GM12878 (cell line): ENCODE measurements around the gene RBM4. TPM values are rescaled to one million over a fixed set of nuclear protein-coding genes. Genes with fewer than 3 reads are reported as not detected.

Source experiments
- ATAC-seq: fragments of 200-7000 bp; cut with Tn5 transposase; 3 replicates; pipeline ENCODE4 v1.9.1; 2020; ENCODE audit warnings: mild to moderate bottlenecking, moderate library complexity
- BruUV-seq: library from RNA; stranded (reverse); fragments of 400-500 nt; replicated peaks from 2 replicates; lab custom pipeline; 2021; lab: Mats Ljungman, UMichigan
- CTCF ChIA-PET: fragments of 300-600 bp; sonication (Branson Sonifier 250); formaldehyde crosslinking; extraction: SDS; loops from one replicate; lab custom pipeline; 2021; ENCODE audit warnings: inconsistent platforms; lab: Yijun Ruan, JAX
- POLR2A ChIA-PET: fragments of 350-600 bp; formaldehyde crosslinking; extraction: SDS; loops from one replicate; lab custom pipeline; 2021; ENCODE audit warnings: inconsistent platforms; lab: Charles Lee
- RAD21 ChIA-PET: fragments of 300-600 bp; sonication (Branson Sonifier 250); formaldehyde crosslinking; loops from one replicate; lab custom pipeline; 2023; ENCODE audit warnings: antibody characterized with exemption; ENCODE audit not compliant: unreplicated experiment; lab: Charles Lee
- SMC1A ChIA-PET: fragments of 300-600 bp; sonication (Branson Sonifier 250); formaldehyde crosslinking; loops from one replicate; lab custom pipeline; 2023; ENCODE audit not compliant: unreplicated experiment, uncharacterized antibody; lab: Charles Lee
- DNase-seq: peaks from one replicate; pipeline ENCODE4 v3.0.0-alpha.2; 2011; ENCODE audit warnings: low read depth, low spot score
- FAIRE-seq: peaks from 3 replicates; lab custom pipeline; 2011; peaks lifted over from hg19 to GRCh38; lab: Jason Lieb, UNC
- H2AFZ ChIP-seq: 2 replicates; pipeline ENCODE4 v1.6.0; 2011; ENCODE audit warnings: low read depth, low read length, control low read depth; ENCODE audit not compliant: control insufficient read depth
- H3K27ac ChIP-seq: 2 replicates; pipeline ENCODE4 v1.5.1; 2011; ENCODE audit warnings: control low read depth; ENCODE audit not compliant: control insufficient read depth, insufficient read depth
- H3K27me3 ChIP-seq, 2 experiments: replicated peaks in 1 of 2; 2 replicates each; pipeline versions ENCODE4 v1.6.0 to v1.6.1; 2011; ENCODE audit warnings: low read length in 1 of 2; ENCODE audit not compliant: control insufficient read depth in 2 of 2, insufficient read depth in 2 of 2
- H3K36me3 ChIP-seq, 2 experiments: 2 replicates each; pipeline ENCODE4 v1.5.1; 2011; ENCODE audit warnings: low read length in 1 of 2; ENCODE audit not compliant: control insufficient read depth in 2 of 2, insufficient read depth in 2 of 2
- H3K4me1 ChIP-seq: 2 replicates; pipeline ENCODE4 v1.6.1; 2011; ENCODE audit warnings: mild to moderate bottlenecking, low read length, moderate library complexity, mixed read lengths; ENCODE audit not compliant: control insufficient read depth, insufficient read depth
- H3K4me2 ChIP-seq: 2 replicates; pipeline ENCODE4 v1.6.0; 2011; ENCODE audit warnings: control low read depth; ENCODE audit not compliant: control insufficient read depth, insufficient read depth
- H3K4me3 ChIP-seq: fragments of 200-600 bp; sonication (generic); 2 replicates; pipeline ENCODE4 v1.5.1; 2016
- H3K79me2 ChIP-seq: 2 replicates; pipeline ENCODE4 v1.6.0; 2011; ENCODE audit warnings: low read length; ENCODE audit not compliant: control insufficient read depth, insufficient read depth
- H3K9ac ChIP-seq: 2 replicates; pipeline ENCODE4 v1.8.0; 2011; ENCODE audit warnings: low read length, control low read depth, mixed read lengths; ENCODE audit not compliant: control insufficient read depth, insufficient read depth
- H3K9me3 ChIP-seq: replicated peaks from 3 replicates; pipeline ENCODE4 v1.5.1; 2011; ENCODE audit warnings: mild to moderate bottlenecking, low read length; ENCODE audit not compliant: control insufficient read depth, insufficient read depth
- H4K20me1 ChIP-seq: 2 replicates; pipeline ENCODE4 v1.6.0; 2011; ENCODE audit not compliant: control insufficient read depth, insufficient read depth
- BCL11A ChIP-seq: IDR thresholded peaks from 2 replicates; pipeline ENCODE4 v1.6.1; 2011; ENCODE audit warnings: low read depth, low read length
- CHD1 ChIP-seq: IDR thresholded peaks from 2 replicates; pipeline ENCODE4 v1.6.1; 2012; ENCODE audit warnings: low read depth, low read length, improper control_type of control experiment
- EED ChIP-seq: sonication (generic); IDR thresholded peaks from 2 replicates; pipeline ENCODE4 v1.6.1; 2016; ENCODE audit warnings: antibody characterized with exemption, low read depth
- GATAD2B ChIP-seq: fragments of 450-650 bp; conservative IDR thresholded peaks from 2 replicates; pipeline ENCODE4 v1.6.1; 2017; ENCODE audit warnings: low read depth, mild to moderate bottlenecking, moderate library complexity
- IKZF1 ChIP-seq: fragments of 450-650 bp; conservative IDR thresholded peaks from 2 replicates; pipeline ENCODE4 v1.6.1; 2017; ENCODE audit warnings: antibody characterized with exemption, mild to moderate bottlenecking
- REST ChIP-seq: IDR thresholded peaks from 2 replicates; pipeline ENCODE4 v1.6.1; 2012; ENCODE audit warnings: mild to moderate bottlenecking, low read depth, low read length
- RFX5 ChIP-seq: IDR thresholded peaks from 2 replicates; pipeline ENCODE4 v1.6.1; 2011; ENCODE audit warnings: low read depth, low read length, improper control_type of control experiment
- SIN3A ChIP-seq: IDR thresholded peaks from 2 replicates; pipeline ENCODE4 v1.6.1; 2012; ENCODE audit warnings: low read depth, low read length, improper control_type of control experiment
- SRF ChIP-seq, 2 experiments: IDR thresholded peaks; 2 replicates each; pipeline ENCODE4 v1.6.1; 2011; ENCODE audit warnings: low read depth in 2 of 2, low read length in 2 of 2, mild to moderate bottlenecking in 1 of 2, moderate library complexity in 1 of 2
- ZBED1 ChIP-seq: IDR thresholded peaks from 2 replicates; pipeline ENCODE4 v1.6.1; 2016; ENCODE audit warnings: borderline replicate concordance
- ZNF207 ChIP-seq: fragments of 450-650 bp; IDR thresholded peaks from 2 replicates; pipeline ENCODE4 v1.6.1; 2014; ENCODE audit warnings: antibody characterized with exemption, mild to moderate bottlenecking, borderline replicate concordance
- ZNF217 ChIP-seq: fragments of 450-650 bp; IDR thresholded peaks from 2 replicates; pipeline ENCODE4 v1.6.1; 2017; ENCODE audit warnings: antibody characterized with exemption, mild to moderate bottlenecking
- WGBS: methylation state at CpG from one replicate; pipeline ENCODE4 v1.1.6; 2016; ENCODE audit warnings: low lambda C conversion rate; ENCODE audit not compliant: insufficient replicate concordance, insufficient coverage; ENCODE audit errors: missing lambda C conversion rate; 5-methylcytosine and 5-hydroxymethylcytosine counted together
- in situ Hi-C: fragments of 300-500 bp; cut with MboI; formaldehyde crosslinking; loops from 9 replicates; pipeline ENCODE4 v1.14.3; 2018; ENCODE audit warnings: mixed read lengths
- intact Hi-C: fragments of 100-400 bp; cut with micrococcal nuclease; formaldehyde crosslinking; loops from one replicate; pipeline ENCODE4 v1.14.2; 2022; ENCODE audit not compliant: unreplicated experiment
- polyA plus RNA-seq, 11 experiments: library from polyadenylated mRNA; depleted of rRNA in 4 of 11; unstranded in 6 of 11; stranded (reverse) in 5 of 11; fragments of >200 nt; fragmentation: Nextera tagmentation in 4 of 11; fragmentation: Illumina TruSeq in 1 of 11; extraction: Ambion mirVana in 4 of 11; extraction: Trizol in 1 of 11; gene quantifications; 1 replicate in 1 of 11; 2 replicates in 10 of 11; pipeline versions ENCODE4 v1.2.1 to v1.2.3, GENCODE V29; 2011 to 2016; ENCODE audit warnings: inconsistent platforms in 2 of 11, missing spikeins in 2 of 11, low read depth in 1 of 11
- total RNA-seq, 4 experiments: library from RNA; depleted of rRNA in 3 of 4; stranded (reverse); fragments of >200 nt in 3 of 4; fragmentation: Illumina TruSeq in 1 of 4; extraction: Trizol in 1 of 4; gene quantifications; 2 replicates each; pipeline versions ENCODE4 v1.2.1 to v1.2.3, GENCODE V29; 2013 to 2021

The RBM4 gene
- total and polyA plus RNA-seq, 10 of the 15 experiments (the other 5 are each of a cell fraction or from before 2014, with no cell fraction given) = 105 to 224 (median 138) TPM

GRCh38 chr11:66614073-66614472, 24.4 kb upstream of the RBM4 start:
- ATAC-seq (no peak), DNase-seq (no peak)
- no peak overlapping the region for H3K27ac ChIP-seq
- peaks cover 11% of the 10 kb centered on the region for H4K20me1 ChIP-seq
- H3K79me2 ChIP-seq = peaks cover 34% of the 10 kb centered on the region
- ChIA-PET RAD21 (no interaction called here), POLR2A (interaction anchor here (0.7 to 1.3 kb wide), 3 partner anchors 24 to 1660 kb away, joined by 3 to 4 read pairs (median 3); partner anchors contain the start of gene RBM4), CTCF (no interaction called here)
- no TSS peak for BruUV-seq
- no peaks in the 10 kb centered on the region for H3K27me3 ChIP-seq
- no peak overlapping the region for H3K9ac ChIP-seq
- intact Hi-C loops = no loop called here
- H3K4me3 ChIP-seq = no peak overlapping the region
- H3K36me3 ChIP-seq = peaks cover 0 to 8% of the 10 kb centered on the region in 2 experiments; a peak in 1 of 4 replicates
- WGBS = 94% methylated on average over 13 of the region's 13 CpGs
- peaks cover 25% of the 10 kb centered on the region for H3K4me1 ChIP-seq
- no peak for TF ChIP-seq ZBED1
- TF ChIP-seq BCL11A = no peak
- TF ChIP-seq, all 136 proteins: peak for 0
- H2AFZ ChIP-seq = no peak overlapping the region
- no peak for FAIRE-seq
- no peak overlapping the region for H3K4me2 ChIP-seq
- in situ Hi-C loops = no loop called here
- no peaks in the 10 kb centered on the region for H3K9me3 ChIP-seq
- SMC1A ChIA-PET = no interaction called here

DNA sequence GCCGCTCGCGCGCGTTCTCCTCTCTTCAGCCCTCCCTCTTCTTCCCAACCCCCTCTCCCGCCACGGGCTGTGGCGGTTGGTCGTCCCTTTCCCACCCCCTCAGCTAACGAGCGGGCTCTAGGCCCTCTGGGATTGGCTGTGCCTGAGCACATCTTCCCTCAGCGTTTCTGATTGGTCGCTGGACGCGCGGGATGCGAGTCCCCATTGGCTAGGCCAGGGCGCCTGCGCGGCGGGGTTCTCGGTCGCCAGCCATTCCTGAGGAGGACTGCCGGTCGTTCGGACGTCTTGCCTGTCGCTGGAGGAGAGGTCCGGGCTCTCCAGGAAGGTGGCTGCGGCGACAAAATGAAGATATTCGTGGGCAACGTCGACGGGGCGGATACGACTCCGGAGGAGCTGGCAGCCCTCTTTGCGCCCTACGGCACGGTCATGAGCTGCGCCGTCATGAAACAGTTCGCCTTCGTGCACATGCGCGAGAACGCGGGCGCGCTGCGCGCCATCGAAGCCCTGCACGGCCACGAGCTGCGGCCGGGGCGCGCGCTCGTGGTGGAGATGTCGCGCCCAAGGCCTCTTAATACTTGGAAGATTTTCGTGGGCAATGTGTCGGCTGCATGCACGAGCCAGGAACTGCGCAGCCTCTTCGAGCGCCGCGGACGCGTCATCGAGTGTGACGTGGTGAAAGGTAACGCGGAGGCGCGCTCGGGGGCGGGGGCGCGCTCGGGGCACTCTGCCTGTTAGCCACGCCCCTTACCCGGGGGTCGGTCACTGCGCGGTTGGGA, 21.9 kb upstream of the RBM4 start, which contains the start of gene RBM14:
TSS of gene RBM14 (plus strand) at position 252 of the 776 bp plus-strand sequence. CDS start at position 343, 91 bp downstream.
- peak; percentile 97 for DNase-seq
- CTCF ChIA-PET = interaction anchor here (0.6 to 10.1 kb wide), 10 partner anchors 11 to 304 kb away, joined by 3 to 71 read pairs (median 4); partner anchors contain the start of genes ACTN3, CCDC87, CCS and RBM4
- no TSS peak for BruUV-seq
- Histone ChIP-seq H3K9ac (peak within 1 kb of the TSS; percentile 70), H3K27ac (peak within 1 kb of the TSS; percentile 93), H3K79me2 (peaks cover 55% of the 10 kb centered on the region), H3K4me3 (peak within 1 kb of the TSS; percentile 90), H3K9me3 (no peaks in the 10 kb centered on the region), H3K4me1 (peaks cover 5% of the 10 kb centered on the region; the same call in 1 of the 2 replicates), H3K27me3 (no peaks in the 10 kb centered on the region), H4K20me1 (peaks cover 14% of the 10 kb centered on the region), H3K36me3 (peaks cover 0 to 10% of the 10 kb centered on the region in 2 experiments; a peak in 1 of 4 replicates), H2AFZ (peak within 1 kb of the TSS; percentile 91), H3K4me2 (peak within 1 kb of the TSS; percentile 64)
- POLR2A ChIA-PET = interaction anchor here (0.6 to 8.7 kb wide), 15 partner anchors 8 to 304 kb away, joined by 3 to 105 read pairs (median 7); partner anchors contain the start of genes ACTN3, CCDC87, CCS and PELI3
- peak; percentile 95 for ATAC-seq
- intact Hi-C loops (loop anchor here (2.0 kb wide), 2 partner anchors 24 to 60 kb away; partner anchors contain the start of genes CCDC87, CCS and RBM4B), in situ Hi-C loops (no loop called here)
- FAIRE-seq = peak; percentile 98
- WGBS = 1% methylated on average over 78 of the region's 90 CpGs
- RAD21 ChIA-PET = interaction anchor here (1.0 to 3.8 kb wide), 4 partner anchors 21 to 61 kb away, joined by 3 to 25 read pairs (median 12); partner anchors contain the start of genes RBM4 and RBM4B
- SMC1A ChIA-PET = interaction anchor here (2.4 to 5.2 kb wide), 3 partner anchors 21 to 61 kb away, joined by 13 to 28 read pairs (median 16); partner anchors contain the start of genes CCDC87, CCS, RBM4 and RBM4B
- TF ChIP-seq GATAD2B (no peak), RFX5 (peak; percentile 80), SRF (IDR thresholded peaks at IDR 0.05; ENCODE audit: low read depth in 2 of 2, low read length in 2 of 2) (no peak), CHD1 (peak; percentile 51; the same call in 1 of the 2 replicates), SIN3A (peak; percentile 18; the same call in 1 of the 2 replicates), IKZF1 (peak; percentile 44; the same call in 1 of the 2 replicates), REST (no peak), ZNF217 (no peak), ZNF207 (peak; percentile 82), EED (no peak; the same call in 1 of the 2 replicates)
